ENCODE data around the gene GLTP.

DNA sequence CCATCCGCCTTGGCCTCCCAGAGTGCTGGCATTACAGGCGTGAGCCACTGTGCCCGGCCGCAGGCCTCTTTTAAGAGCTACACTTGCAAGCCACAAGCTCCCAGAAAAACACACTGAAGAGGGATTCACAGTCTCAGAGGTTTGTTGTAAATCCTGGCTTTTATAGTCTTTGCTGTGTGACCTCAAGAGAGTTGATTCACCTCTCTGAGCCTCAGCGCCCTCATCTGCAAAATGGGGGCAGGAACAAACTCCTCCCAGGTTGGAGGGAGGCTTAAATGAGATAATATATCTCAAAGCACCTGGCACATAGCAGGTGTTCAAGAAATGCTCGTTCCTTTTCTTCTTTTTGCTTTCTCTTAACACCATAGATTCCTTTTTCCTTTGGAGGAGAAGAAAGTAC, 15.8 kb upstream of the GLTP start:
- TF ChIP-seq, protein P1, sequence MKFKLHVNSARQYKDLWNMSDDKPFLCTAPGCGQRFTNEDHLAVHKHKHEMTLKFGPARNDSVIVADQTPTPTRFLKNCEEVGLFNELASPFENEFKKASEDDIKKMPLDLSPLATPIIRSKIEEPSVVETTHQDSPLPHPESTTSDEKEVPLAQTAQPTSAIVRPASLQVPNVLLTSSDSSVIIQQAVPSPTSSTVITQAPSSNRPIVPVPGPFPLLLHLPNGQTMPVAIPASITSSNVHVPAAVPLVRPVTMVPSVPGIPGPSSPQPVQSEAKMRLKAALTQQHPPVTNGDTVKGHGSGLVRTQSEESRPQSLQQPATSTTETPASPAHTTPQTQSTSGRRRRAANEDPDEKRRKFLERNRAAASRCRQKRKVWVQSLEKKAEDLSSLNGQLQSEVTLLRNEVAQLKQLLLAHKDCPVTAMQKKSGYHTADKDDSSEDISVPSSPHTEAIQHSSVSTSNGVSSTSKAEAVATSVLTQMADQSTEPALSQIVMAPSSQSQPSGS (CRISPR knock-in tag; IDR thresholded peaks at IDR 0.05; ENCODE audit: borderline replicate concordance, low read depth): no peak
- TF ChIP-seq NFYB (CRISPR knock-in tag; conservative IDR thresholded peaks at IDR 0.05; ENCODE audit: low read depth): no peak

Data from WTC11 (cell line).